ENCODE data around the gene POLR2L.

DNA sequence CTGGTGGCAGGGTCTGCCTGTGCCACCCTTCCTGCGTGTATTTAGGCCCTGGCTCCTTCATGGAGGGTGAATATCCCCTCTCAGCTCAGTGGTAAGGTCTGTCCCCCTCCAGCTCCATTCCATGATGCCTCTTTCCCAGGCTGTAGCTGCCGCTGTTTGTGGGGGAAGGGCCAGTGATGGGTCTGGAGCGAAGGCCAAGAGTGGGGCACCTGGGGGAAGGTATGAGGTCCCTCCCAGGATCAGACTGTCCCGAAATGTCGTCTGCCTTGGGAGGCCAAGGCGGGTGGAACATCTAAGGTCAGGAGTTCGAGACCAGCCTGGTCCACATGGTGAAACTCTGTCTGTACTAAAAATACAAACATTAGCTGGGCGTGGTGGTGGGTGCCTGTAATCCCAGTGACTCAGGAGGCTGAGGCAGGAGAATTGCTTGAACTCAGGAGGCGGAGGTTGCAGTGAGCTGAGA is 8.4 kb downstream of the POLR2L start:
- TF ChIP-seq, protein P1, sequence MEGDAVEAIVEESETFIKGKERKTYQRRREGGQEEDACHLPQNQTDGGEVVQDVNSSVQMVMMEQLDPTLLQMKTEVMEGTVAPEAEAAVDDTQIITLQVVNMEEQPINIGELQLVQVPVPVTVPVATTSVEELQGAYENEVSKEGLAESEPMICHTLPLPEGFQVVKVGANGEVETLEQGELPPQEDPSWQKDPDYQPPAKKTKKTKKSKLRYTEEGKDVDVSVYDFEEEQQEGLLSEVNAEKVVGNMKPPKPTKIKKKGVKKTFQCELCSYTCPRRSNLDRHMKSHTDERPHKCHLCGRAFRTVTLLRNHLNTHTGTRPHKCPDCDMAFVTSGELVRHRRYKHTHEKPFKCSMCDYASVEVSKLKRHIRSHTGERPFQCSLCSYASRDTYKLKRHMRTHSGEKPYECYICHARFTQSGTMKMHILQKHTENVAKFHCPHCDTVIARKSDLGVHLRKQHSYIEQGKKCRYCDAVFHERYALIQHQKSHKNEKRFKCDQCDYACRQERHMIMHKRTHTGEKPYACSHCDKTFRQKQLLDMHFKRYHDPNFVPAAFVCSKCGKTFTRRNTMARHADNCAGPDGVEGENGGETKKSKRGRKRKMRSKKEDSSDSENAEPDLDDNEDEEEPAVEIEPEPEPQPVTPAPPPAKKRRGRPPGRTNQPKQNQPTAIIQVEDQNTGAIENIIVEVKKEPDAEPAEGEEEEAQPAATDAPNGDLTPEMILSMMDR (IDR thresholded peaks at IDR 0.05): no peak
- TF ChIP-seq POLR2A (IDR thresholded peaks at IDR 0.05): no peak

Measured in testis (tissue), 2 donors.